Astrocyte of the hippocampus (primary cell): ENCODE results near the gene ADK.
"Not testable (repeated sequence)": the region's sequence is repeated elsewhere in the genome, so short reads cannot be mapped to it uniquely, and the experiment has no call there.

Experiments
- DNase-seq: peaks from one replicate; pipeline ENCODE4 v3.0.0; 2011; ENCODE audit warnings: low read depth, low spot score

ADK gene

GRCh38 chr10:74485283-74485682, 334.3 kb downstream of the ADK start:
- DNase-seq = no peak

- DNase-seq = no peak
Observed at GRCh38 chr10:74486659-74487058, 335.6 kb downstream of the ADK start.

- no peak for DNase-seq
Observed at GRCh38 chr10:74488907-74489306, 337.9 kb downstream of the ADK start.

DNA sequence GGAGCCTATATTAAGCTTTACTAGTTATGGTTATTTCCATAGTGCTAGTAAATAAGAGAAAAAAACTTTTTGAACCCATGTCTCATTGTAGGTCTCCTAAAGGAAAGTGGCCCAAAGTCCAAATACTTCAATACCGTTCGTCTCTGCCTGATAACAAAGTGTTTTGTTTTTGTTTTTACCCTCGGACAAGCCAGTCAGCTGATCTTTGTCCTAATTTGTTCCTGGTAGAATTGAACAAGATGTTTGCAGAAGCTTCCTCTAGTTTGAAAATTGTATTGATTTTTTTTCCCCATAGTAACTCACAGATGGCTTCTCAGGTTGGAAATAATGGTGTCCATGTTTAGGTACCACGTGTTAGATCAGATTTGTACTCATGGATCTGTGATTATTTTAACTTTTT, 339.5 kb downstream of the ADK start:
- DNase-seq = no peak

- DNase-seq = no peak
Observed at GRCh38 chr10:74491014-74491413, 340.0 kb downstream of the ADK start.

GRCh38 chr10:74496276-74496675, 345.3 kb downstream of the ADK start:
- not testable (repeated sequence) for DNase-seq

DNA sequence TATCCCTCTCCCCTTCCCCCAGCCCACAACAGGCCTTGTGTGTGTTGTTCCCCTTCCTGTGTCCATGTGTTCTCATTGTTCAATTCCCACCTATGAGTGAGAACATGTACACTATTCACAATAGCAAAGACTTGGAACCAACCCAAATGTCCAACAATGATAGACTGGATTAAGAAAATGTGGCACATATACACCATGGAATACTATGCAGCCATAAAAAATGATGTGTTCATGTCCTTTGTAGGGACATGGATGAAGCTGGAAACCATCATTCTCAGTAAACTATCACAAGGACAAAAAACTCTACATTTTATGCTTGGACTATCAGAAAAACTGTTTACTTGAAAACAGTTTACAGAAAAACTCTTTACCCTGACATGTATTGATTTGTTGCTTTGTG, 347.6 kb downstream of the ADK start:
- not testable (repeated sequence) for DNase-seq

- no peak for DNase-seq
Observed at GRCh38 chr10:74500026-74500704, 349.1 kb downstream of the ADK start.

GRCh38 chr10:74500816-74501215, 349.8 kb downstream of the ADK start:
- peak; percentile 7 for DNase-seq

- DNase-seq = peak; percentile 54
Observed at GRCh38 chr10:74502963-74503608, 352.1 kb downstream of the ADK start.

DNA sequence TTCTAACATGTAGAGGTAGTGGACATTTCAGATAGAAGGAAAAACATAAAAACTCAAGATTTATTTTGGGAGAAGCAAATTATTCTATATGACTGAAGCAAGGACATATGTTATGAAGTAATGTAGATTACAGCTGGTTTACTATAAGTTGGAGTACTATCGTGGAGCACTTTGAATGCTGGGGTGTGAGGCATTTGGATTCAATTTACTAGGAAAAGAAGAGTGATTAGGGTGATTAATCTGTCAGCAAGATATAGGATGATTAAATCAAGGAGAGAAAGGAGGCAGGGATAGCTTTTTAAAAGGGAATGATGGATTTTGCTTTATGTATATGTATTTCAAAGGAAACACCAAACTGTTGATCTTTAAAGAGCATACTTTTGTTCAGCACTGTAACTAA, 356.9 kb downstream of the ADK start:
- no peak for DNase-seq

GRCh38 chr10:74510594-74510993, 359.6 kb downstream of the ADK start:
- DNase-seq = no peak

GRCh38 chr10:74511051-74511450, 360.0 kb downstream of the ADK start:
- DNase-seq = no peak

DNA sequence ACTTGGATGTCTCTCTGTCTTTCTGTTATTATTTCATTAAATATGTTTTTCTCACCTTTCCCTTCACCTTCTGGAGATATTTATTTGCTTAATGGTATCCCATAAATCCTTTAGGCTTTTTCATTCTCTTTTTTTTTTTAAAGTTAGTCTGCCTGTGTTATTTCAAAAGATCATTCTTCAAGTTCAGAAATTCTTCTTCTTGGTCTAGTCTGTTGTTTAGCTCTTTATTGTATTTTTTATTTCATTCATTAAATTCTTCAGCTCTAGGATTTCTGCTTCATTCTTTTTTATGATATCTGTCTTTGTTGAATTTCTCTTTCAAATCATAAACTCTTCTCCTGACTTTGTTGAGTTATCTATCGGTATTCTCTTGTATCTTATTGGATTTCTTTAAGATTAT, 363.3 kb downstream of the ADK start:
- no peak for DNase-seq

GRCh38 chr10:74518061-74518460, 367.0 kb downstream of the ADK start:
- DNase-seq = no peak

- peak; percentile 46 for DNase-seq
Observed at GRCh38 chr10:74521526-74521925, 370.5 kb downstream of the ADK start.

DNA sequence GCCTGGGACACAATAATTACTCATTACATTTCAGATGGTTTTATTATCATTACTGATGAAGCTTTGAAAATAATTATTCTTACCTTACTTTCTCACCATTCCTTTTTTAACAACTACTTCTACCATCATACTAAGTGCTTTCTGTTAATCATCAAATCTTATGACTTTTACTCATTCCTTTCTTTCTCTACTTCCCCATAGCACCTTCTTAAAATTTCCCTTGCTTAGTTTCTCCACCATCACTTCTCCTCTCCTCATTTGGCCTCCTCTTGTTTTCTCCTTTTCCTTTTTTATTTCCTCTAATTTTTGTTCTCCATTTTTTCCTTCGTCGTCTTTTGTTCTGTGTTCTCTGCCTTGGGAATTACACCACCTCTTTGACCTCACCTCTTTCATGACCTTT, 372.2 kb downstream of the ADK start:
- DNase-seq = no peak

DNA sequence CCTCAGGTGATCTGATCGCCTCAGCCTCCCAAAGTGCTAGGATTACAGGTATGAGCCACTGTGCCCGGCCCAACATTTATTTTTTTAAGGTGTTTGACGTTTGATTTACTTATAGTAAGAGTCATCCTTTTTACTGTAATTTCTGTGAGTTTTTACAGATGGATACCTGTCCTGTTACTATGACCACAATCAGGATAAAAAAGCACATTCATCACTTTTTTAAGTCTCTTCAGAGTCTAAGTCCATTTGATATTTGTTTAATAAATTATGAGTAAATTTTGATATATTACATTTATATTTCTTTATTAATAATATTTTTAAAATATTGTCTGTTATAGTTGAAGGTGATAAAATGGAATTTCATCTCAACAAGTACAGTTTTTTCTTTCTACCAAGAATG, 374.9 kb downstream of the ADK start:
- DNase-seq = no peak

DNA sequence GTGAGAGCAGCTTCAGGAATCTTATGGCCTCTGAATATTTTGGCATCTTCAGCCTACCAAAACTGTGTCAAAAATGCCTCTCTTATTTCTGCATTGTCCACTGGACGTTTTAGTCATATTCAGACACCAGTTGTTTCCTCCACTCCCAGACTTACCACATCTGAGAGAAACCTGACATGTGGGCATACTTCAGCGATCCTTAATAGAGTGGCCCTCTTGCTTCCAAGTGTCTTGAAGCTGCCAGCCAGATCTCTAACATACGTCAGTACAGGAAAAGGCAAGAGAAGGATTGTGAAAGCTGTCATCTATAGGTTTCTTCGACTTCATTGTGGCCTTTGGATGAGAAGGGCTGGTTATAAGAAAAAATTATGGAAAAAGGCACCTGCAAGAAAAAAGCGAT, 376.6 kb downstream of the ADK start:
- not testable (repeated sequence) for DNase-seq

- DNase-seq = no peak
Observed at GRCh38 chr10:74529205-74529604, 378.2 kb downstream of the ADK start.

DNA sequence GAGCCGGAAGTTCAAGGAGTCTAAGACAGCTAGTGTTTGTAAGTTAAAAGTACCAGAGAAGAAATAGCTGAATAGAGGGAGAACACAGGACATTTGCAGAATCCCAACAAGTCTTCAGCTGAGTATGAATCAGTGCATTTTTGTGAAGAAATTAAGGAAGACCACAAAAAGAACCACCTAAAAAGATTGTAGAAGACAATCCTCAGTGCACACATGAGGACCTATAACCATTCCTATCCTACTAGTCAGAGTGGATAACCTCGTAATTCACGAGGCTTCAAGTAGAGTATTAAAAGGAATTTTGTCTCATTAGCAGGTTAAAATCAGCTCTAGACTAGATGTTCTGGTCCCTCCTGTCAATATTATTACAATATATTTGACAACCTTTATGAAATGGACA, 380.0 kb downstream of the ADK start:
- DNase-seq = peak; percentile 9

DNA sequence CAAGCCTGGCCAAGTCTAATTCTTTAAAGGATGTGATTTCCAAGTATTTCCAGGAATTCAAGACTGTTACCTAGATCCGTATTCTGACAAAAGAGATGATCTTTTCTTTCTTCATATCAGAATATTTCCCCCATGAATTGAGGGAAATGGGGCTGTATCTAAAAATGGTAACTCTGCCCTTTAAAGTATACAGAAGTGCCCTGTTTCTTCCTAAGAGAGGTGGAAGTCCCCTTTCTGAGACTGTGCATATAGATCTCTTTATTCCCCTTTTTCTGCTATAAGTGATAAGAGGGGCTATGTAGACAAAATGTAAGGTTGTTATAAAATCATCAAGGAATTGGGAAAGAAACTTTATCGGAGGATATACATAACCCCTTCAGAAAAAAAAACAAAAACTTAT, 388.3 kb downstream of the ADK start:
- DNase-seq = no peak

- no peak for DNase-seq
Observed at GRCh38 chr10:74541375-74541774, 390.4 kb downstream of the ADK start.

- peak; percentile 10 for DNase-seq
Observed at GRCh38 chr10:74542077-74542476, 391.1 kb downstream of the ADK start.
